GM21723 (cell line): ENCODE measurements around the gene ANO10.
"Not testable (repeated sequence)": the region's sequence is repeated elsewhere in the genome, so short reads cannot be mapped to it uniquely, and the experiment has no call there.

Experiments used
- ATAC-seq: cut with Tn5 transposase; IDR thresholded peaks from one replicate; pipeline ENCODE4 v1.9.1; 2021; ENCODE audit warnings: mild to moderate bottlenecking, moderate library complexity; ENCODE audit not compliant: unreplicated experiment

The ANO10 gene

DNA sequence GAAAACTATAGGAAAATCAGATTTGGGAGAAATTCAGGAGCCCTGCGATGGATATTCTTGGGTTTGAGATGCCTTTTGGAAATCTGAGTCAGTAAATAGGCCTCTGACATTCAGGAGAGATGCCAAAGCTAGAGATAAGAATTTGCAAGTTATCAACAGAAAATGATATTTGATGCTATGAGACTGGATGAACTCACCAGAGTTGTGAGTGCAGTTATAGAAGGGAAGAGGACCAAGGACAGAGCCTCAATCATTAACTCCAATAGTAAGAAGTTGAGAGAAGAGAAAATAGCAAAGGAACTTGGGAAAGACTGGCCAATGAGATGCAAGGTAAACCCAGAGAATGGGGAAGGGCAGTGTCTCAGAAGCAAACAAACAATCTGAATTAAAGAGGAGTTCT is 7.9 kb upstream of the ANO10 start:
- ATAC-seq = no peak

DNA sequence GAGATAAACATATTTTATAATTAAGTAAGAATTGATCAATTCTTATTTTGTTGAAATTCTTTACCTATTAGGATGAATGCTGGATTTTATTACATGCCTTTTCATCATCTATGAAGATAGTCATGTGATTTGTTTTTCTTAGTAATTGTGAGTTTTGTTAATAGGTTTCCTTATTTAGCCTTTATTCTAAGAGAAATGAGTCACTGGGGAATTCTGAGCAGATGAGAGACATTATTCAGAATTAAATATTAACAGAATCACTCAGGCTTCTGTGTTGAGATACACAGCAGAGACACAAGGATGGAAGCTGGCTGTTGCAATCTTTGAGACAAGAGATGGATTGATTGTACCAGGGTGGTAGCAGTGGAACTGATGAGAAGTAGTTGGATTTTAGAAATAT is 7.4 kb upstream of the ANO10 start:
- no peak for ATAC-seq

- no peak for ATAC-seq
Measured at GRCh38 chr3:43627360-43627759, 5.5 kb upstream of the ANO10 start.

DNA sequence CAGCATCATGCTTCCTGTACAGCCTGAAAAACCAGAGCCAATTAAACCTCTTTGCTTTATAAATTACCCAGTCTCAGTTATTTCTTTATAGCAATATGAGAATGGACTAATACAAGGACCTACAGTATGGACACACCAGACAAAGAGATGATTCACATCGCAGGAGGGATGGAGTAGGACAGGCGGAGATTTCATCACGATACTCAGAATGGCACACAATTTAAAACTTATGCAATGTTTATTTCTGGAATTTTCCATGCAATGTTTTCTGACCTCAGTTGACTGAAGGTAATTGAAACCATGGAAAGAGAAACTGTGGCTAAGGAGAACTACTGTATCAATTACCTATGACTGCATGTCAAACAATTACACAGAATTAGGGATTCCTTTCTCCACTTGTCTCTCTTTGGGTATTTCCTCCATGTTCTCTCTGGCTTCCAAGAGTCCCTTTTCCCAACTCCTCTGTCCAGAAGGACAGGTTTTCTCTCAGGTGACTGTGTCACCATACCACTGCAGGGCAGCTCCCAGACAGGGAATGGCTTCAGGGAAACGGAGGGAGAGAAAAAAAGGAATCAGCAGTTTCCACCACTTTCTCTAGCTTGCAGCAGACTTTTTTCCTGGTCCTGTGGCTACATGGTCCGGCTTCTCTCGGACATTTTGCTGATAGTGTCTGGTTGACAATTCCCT is 3.0 kb upstream of the ANO10 start:
- ATAC-seq = no peak

DNA sequence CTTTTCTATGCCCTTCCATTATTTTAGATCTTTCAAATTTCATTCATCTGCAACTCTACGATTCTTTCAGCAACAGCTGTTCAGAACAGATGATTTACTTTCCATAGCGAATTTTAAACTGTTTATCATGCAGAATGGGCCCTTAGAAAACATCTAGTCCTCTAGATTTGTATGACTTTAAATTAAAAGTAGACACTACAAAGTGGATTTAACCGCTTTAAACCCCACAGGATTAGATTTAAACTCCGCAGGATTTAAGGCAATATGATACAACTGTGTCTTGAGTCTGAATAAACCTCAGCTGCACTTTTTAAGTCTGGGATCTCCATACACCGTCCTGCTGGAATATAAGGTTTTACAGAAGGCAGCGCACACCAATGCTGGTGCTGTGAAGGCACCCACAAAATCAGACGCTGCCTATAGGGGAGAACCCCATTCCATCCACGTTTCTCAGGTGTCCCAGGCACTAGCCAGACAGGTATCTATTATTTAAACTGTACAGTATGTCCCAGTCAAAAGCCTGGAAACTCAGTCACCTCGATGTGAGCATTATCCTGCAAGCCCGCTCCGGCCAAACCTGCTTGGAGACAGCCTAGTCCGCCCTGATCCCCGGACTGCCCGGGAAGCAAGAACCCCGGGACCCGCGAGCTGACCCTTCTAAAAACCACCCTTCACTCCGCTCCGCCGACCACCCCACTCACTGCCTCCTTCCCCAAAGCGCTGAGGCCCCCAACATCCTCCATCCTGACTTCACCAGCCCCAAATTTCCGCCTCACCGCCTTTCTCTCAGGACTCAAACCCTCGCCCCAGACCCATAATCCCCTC is 768 bp downstream of the ANO10 start:
- ATAC-seq = no peak

DNA sequence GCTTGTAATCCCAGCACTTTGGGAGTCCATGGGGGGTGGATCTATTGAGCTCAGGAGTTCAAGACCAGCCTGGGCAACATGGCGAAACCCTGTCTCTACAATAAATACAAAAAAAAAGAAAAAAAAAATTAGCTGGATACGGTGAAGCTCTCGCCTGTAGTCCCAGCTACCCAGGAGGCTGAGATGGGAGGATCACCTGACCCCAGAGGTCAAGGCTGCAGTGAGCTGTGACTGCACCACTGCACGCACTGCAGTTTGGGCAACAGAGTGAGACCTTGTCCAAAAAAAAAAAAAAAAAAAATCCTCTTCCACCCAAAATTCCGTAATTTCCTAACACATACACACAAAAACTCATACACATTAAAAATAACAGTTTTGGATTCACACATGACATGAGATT is 2.2 kb downstream of the ANO10 start:
- ATAC-seq = no peak

DNA sequence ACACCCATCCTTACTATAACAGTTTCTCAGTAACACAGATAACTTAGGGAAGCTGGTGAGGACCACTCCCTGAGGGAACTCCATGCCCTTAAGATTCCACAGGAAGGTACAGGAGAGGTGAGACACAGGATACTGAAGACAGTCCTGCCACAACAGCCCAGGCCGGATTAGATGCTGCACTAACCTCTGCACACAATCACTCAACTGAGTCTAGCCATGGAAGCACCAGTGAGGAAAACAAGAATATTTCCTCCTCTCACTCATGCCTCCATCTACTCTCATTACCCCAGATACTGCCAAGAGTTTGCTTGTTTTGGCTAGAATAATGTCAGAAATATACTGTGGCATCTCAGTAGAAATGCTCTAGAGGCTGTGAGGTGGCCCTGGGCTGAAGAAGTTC is 3.7 kb downstream of the ANO10 start:
- ATAC-seq = no peak

DNA sequence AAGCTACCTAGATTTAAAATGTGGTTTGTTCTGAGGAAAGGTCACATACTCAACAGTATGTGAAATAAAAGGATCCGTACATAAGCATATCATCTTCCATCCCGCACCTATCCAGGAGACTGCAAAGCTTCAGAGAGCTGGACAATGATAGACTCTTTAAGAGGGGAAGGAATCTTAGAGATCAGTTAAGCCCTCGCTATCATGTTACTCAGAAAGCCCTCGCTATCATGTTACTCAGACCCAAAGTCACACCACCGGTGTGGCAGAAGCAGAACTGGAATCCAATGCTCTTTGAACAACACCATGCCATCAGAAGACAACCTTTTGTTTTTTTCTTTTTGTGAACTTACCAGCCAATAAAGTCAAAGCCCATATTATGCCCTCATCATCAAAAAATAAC is 5.8 kb downstream of the ANO10 start:
- ATAC-seq = no peak

- ATAC-seq = no peak
Measured at GRCh38 chr3:43615133-43615532, 6.7 kb downstream of the ANO10 start.

GRCh38 chr3:43613976-43614375 is 7.8 kb downstream of the ANO10 start:
- no peak for ATAC-seq

DNA sequence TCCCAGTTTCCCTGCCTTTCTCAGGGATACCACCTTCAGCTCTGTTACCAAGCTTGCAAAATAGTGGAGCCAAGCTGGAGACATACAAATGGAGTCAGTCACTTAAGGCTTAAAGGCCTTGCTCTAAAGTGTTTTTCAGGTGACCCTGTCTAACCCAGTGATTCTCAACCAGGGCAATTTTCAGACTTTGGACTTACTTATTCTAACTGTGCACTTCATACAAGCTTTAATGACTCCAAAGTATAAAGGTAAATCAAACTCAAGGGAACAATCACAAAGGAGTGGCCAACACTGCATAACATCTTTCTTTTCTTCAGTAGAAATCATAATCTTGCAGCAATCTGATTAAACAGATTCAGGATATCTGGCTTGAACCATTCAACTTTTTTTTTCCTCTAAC is 9.4 kb downstream of the ANO10 start:
- no peak for ATAC-seq

GRCh38 chr3:43609406-43609805 is 12.4 kb downstream of the ANO10 start:
- ATAC-seq = no peak

- ATAC-seq = no peak
Measured at GRCh38 chr3:43608751-43609150, 13.1 kb downstream of the ANO10 start.

GRCh38 chr3:43606284-43606683 is 15.5 kb downstream of the ANO10 start:
- no peak for ATAC-seq

- not testable (repeated sequence) for ATAC-seq
Measured at GRCh38 chr3:43599959-43600358, 21.9 kb downstream of the ANO10 start.

DNA sequence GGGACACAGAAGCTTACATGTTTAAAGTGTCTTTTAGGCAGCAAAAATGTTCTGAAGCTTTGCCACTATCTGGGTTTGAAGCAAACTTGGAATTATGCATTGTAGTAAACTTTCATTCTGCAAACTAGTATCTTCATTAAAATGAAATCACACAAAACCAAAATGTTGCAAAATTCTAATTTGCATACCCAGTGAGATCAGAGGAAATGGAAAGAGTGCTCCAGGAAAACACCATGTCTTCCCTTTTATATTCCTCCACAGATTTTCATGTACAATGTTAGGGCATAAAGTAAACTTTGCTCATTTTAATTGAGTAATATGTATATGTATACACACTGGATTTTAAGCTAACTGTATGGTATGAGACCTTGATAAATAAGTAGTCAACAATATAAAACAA is 23.9 kb downstream of the ANO10 start:
- ATAC-seq = no peak

- not testable (repeated sequence) for ATAC-seq
Measured at GRCh38 chr3:43596178-43596577, 25.6 kb downstream of the ANO10 start.

GRCh38 chr3:43595280-43595679 is 26.5 kb downstream of the ANO10 start:
- ATAC-seq = not testable (repeated sequence)

DNA sequence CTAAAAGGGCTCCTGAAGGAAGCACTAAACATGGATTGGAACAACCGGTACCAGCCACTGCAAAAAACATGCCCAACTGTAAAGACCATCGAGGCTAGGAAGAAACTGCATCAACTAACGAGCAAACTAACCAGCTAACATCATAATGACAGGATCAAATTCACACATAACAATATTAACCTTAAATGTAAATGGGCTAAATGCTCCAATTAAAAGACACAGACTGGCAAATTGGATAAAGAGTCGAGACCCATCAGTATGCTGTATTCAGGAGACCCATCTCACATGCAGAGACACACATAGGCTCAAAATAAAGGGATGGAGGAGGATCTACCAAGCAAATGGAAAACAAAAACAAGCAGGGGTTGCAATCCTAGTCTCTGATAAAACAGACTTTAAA is 28.2 kb downstream of the ANO10 start:
- ATAC-seq = not testable (repeated sequence)

GRCh38 chr3:43591866-43592265 is 29.9 kb downstream of the ANO10 start:
- ATAC-seq = not testable (repeated sequence)

DNA sequence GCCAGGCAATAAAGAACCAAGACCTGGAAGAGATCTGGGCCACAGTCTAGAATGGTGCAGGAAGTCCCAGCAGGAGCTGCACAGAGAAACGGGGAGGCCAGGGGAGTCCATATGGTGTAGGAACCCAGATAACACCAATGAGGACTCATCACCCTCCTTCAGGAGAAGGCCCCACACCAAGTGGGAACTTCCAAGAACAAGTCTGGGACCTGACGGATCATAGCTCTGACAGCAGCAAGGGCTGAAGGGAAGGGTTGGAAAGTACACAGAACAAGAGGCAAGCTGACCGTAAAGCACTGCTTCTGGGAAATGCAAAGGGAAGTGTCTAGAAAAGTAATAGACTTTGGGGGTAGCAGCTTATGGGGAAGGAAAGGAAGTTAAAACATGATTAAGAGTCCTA is 34.5 kb downstream of the ANO10 start:
- no peak for ATAC-seq

GRCh38 chr3:43584043-43584826 is 37.6 kb downstream of the ANO10 start:
- no peak for ATAC-seq
